Neural progenitor cell (in vitro differentiated cells): ENCODE data around the gene MAFF. TPM values are rescaled to one million over a fixed set of nuclear protein-coding genes. Genes with fewer than 3 reads are reported as not detected.

ENCODE experiments used
- DNase-seq: peaks from one replicate; pipeline ENCODE4 v3.0.0-alpha.2; 2016; ENCODE audit warnings: low spot score
- H2AFZ ChIP-seq: fragments of 200-600 bp; sonication (generic); replicated peaks from 2 replicates; pipeline ENCODE4 v1.6.1; 2016; ENCODE audit warnings: antibody characterized with exemption
- H3F3A ChIP-seq: fragments of 200-600 bp; sonication (generic); 2 replicates; pipeline ENCODE4 v1.6.1; 2016; ENCODE audit warnings: antibody characterized with exemption, low read depth
- H3K27ac ChIP-seq: fragments of 200-600 bp; sonication (generic); 2 replicates; pipeline ENCODE4 v1.5.1; 2016; ENCODE audit warnings: mild to moderate bottlenecking
- H3K27me3 ChIP-seq: fragments of 200-600 bp; sonication (generic); 2 replicates; pipeline ENCODE4 v1.6.1; 2016; ENCODE audit warnings: mild to moderate bottlenecking, moderate library complexity
- H3K36me3 ChIP-seq: fragments of 200-600 bp; sonication (generic); 2 replicates; pipeline ENCODE4 v1.5.1; 2016
- H3K4me1 ChIP-seq: fragments of 200-600 bp; sonication (generic); 2 replicates; pipeline ENCODE4 v1.6.1; 2016; ENCODE audit warnings: mixed run types
- H3K4me2 ChIP-seq: fragments of 200-600 bp; sonication (generic); 2 replicates; pipeline ENCODE4 v1.6.1; 2016
- H3K4me3 ChIP-seq: fragments of 200-600 bp; sonication (generic); 2 replicates; pipeline ENCODE4 v1.5.1; 2016
- H3K79me2 ChIP-seq: fragments of 200-600 bp; sonication (generic); 2 replicates; pipeline ENCODE4 v1.6.1; 2016; ENCODE audit warnings: low read depth
- H3K9ac ChIP-seq: fragments of 200-600 bp; sonication (generic); 2 replicates; pipeline ENCODE4 v1.6.1; 2016
- H3K9me3 ChIP-seq: fragments of 200-600 bp; sonication (generic); 2 replicates; pipeline ENCODE4 v1.5.1; 2016; ENCODE audit warnings: low read depth
- H4K20me1 ChIP-seq: fragments of 200-600 bp; sonication (generic); 2 replicates; pipeline ENCODE4 v1.6.1; 2016; ENCODE audit warnings: low read depth
- H3K27ac Mint-ChIP-seq: 3 replicates; pipeline ENCODE4 v1.8.0; 2021; ENCODE audit warnings: mixed read lengths
- H3K27me3 Mint-ChIP-seq: 2 replicates; pipeline ENCODE4 v1.8.0; 2022; ENCODE audit warnings: low read depth, mild to moderate bottlenecking, inconsistent platforms, moderate library complexity, mixed read lengths; ENCODE audit not compliant: insufficient read depth
- H3K36me3 Mint-ChIP-seq: 3 replicates; pipeline ENCODE4 v1.8.0; 2021; ENCODE audit warnings: mixed read lengths
- H3K4me1 Mint-ChIP-seq: 3 replicates; pipeline ENCODE4 v1.8.0; 2021; ENCODE audit warnings: mixed read lengths
- H3K4me3 Mint-ChIP-seq: 3 replicates; pipeline ENCODE4 v1.8.0; 2021; ENCODE audit warnings: mild to moderate bottlenecking, moderate library complexity, mixed read lengths
- H3K9me3 Mint-ChIP-seq: 3 replicates; pipeline ENCODE4 v1.8.0; 2020; ENCODE audit warnings: mixed read lengths
- EZH2 ChIP-seq: fragments of 200-600 bp; sonication (generic); IDR thresholded peaks from 2 replicates; pipeline ENCODE4 v1.6.1; 2017; ENCODE audit warnings: antibody characterized with exemption, mild to moderate bottlenecking, moderate library complexity
- EZH2phosphoT487 ChIP-seq: fragments of 200-600 bp; sonication (generic); IDR thresholded peaks from 2 replicates; pipeline ENCODE4 v1.6.1; 2017; ENCODE audit warnings: antibody characterized with exemption
- total RNA-seq: library from RNA; depleted of rRNA; stranded (reverse); fragments of >200 nt; gene quantifications from 2 replicates; pipeline ENCODE4 v1.2.3, GENCODE V29; 2015; ENCODE audit warnings: low replicate concordance
- TF ChIP-seq, protein P1 (sequence below): fragments of 200-600 bp; sonication (generic); IDR thresholded peaks from 2 replicates; pipeline ENCODE4 v1.5.1; 2017; ENCODE audit warnings: antibody characterized with exemption, mild to moderate bottlenecking

MAFF gene
- total RNA-seq, 1 donor from 2014 or later = 0.90 TPM

- H3K9me3 Mint-ChIP-seq = no peaks in the 10 kb centered on the region
Measured at GRCh38 chr22:38165922-38166593, 35.7 kb upstream of the MAFF start.

GRCh38 chr22:38167988-38168407, 33.8 kb upstream of the MAFF start:
- Mint-ChIP-seq H3K9me3 (no peaks in the 10 kb centered on the region), H3K27ac (peak overlapping the region; percentile 84), H3K4me1 (peaks cover 31% of the 10 kb centered on the region), H3K4me3 (peak overlapping the region; percentile 19), H3K27me3 (peaks cover 6% of the 10 kb centered on the region), H3K36me3 (peaks cover 9% of the 10 kb centered on the region)
- H3K27ac ChIP-seq = no peak overlapping the region
- H3K36me3 ChIP-seq = no peaks in the 10 kb centered on the region
- no peak overlapping the region for H3K9ac ChIP-seq
- H3F3A ChIP-seq = no peaks in the 10 kb centered on the region
- no peak overlapping the region for H2AFZ ChIP-seq
- no peaks in the 10 kb centered on the region for H3K9me3 ChIP-seq
- no peaks in the 10 kb centered on the region for H3K27me3 ChIP-seq
- no peak for DNase-seq
- no peaks in the 10 kb centered on the region for H3K4me1 ChIP-seq
- H3K4me2 ChIP-seq = no peak overlapping the region
- H3K4me3 ChIP-seq = no peak overlapping the region
- no peak for TF ChIP-seq EZH2phosphoT487
- TF ChIP-seq, protein P1, sequence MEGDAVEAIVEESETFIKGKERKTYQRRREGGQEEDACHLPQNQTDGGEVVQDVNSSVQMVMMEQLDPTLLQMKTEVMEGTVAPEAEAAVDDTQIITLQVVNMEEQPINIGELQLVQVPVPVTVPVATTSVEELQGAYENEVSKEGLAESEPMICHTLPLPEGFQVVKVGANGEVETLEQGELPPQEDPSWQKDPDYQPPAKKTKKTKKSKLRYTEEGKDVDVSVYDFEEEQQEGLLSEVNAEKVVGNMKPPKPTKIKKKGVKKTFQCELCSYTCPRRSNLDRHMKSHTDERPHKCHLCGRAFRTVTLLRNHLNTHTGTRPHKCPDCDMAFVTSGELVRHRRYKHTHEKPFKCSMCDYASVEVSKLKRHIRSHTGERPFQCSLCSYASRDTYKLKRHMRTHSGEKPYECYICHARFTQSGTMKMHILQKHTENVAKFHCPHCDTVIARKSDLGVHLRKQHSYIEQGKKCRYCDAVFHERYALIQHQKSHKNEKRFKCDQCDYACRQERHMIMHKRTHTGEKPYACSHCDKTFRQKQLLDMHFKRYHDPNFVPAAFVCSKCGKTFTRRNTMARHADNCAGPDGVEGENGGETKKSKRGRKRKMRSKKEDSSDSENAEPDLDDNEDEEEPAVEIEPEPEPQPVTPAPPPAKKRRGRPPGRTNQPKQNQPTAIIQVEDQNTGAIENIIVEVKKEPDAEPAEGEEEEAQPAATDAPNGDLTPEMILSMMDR = no peak
- no peak for TF ChIP-seq EZH2
- no peaks in the 10 kb centered on the region for H3K79me2 ChIP-seq
- no peaks in the 10 kb centered on the region for H4K20me1 ChIP-seq

More at GRCh38 chr22:38165922-38166593, 35.7 kb upstream of the MAFF start:
- Histone ChIP-seq H3K27ac (no peak overlapping the region), H3K36me3 (no peaks in the 10 kb centered on the region), H3K4me2 (no peak overlapping the region), H3K9me3 (no peaks in the 10 kb centered on the region), H4K20me1 (no peaks in the 10 kb centered on the region), H3K27me3 (no peaks in the 10 kb centered on the region), H3K9ac (no peak overlapping the region), H2AFZ (no peak overlapping the region), H3K4me1 (no peaks in the 10 kb centered on the region), H3K4me3 (no peak overlapping the region), H3F3A (no peaks in the 10 kb centered on the region), H3K79me2 (no peaks in the 10 kb centered on the region)
- Mint-ChIP-seq H3K36me3 (peaks cover 15% of the 10 kb centered on the region), H3K4me3 (no peak overlapping the region), H3K27me3 (peaks cover 6% of the 10 kb centered on the region), H3K4me1 (peaks cover 29% of the 10 kb centered on the region), H3K27ac (no peak overlapping the region)
- DNase-seq = no peak
- TF ChIP-seq EZH2 = no peak
- TF ChIP-seq, protein P1 = no peak
- no peak for TF ChIP-seq EZH2phosphoT487

- peaks cover 8% of the 10 kb centered on the region for H3K36me3 Mint-ChIP-seq
- TF ChIP-seq EZH2 = no peak
- no peak for TF ChIP-seq EZH2phosphoT487
- TF ChIP-seq, protein P1 = no peak
- peaks cover 33% of the 10 kb centered on the region for H3K4me1 Mint-ChIP-seq
- H3K9ac ChIP-seq = no peak overlapping the region
- no peak overlapping the region for H3K27ac Mint-ChIP-seq
- H3K9me3 Mint-ChIP-seq = no peaks in the 10 kb centered on the region
- no peak overlapping the region for H3K4me3 ChIP-seq
- H3K4me1 ChIP-seq = no peaks in the 10 kb centered on the region
- H3K27ac ChIP-seq = no peak overlapping the region
- no peak overlapping the region for H3K4me3 Mint-ChIP-seq
- H3F3A ChIP-seq = no peaks in the 10 kb centered on the region
- H3K27me3 ChIP-seq = no peaks in the 10 kb centered on the region
- no peak for DNase-seq
- no peak overlapping the region for H3K4me2 ChIP-seq
- H3K27me3 Mint-ChIP-seq = peaks cover 10% of the 10 kb centered on the region
- H2AFZ ChIP-seq = no peak overlapping the region
- no peaks in the 10 kb centered on the region for H3K9me3 ChIP-seq
- H3K36me3 ChIP-seq = no peaks in the 10 kb centered on the region
- H4K20me1 ChIP-seq = no peaks in the 10 kb centered on the region
- H3K79me2 ChIP-seq = no peaks in the 10 kb centered on the region
Measured at GRCh38 chr22:38169116-38169515, 32.7 kb upstream of the MAFF start.
